ENCODE data around the gene ZBTB20.
A peak's percentile ranks its signal among the peaks of the same experiment; 100 is the strongest.

The ZBTB20 gene

DNA sequence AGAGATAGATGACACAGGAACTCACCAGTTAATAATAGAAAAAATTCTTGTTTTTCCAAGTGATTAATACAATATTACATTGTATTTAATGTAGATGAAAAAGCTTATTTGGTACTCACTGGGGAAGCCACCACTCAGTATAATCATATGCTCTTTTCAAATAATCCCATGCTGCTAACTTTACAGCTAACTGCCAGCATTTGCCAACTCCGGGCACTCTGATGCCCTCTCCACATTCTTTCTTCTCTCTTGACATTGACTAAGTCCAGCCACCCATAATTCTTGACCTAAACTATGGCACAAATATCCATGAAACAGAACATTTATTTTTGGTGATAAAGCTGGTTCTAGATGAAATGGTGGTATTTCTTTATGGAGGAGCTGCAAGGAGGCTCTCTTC lies 384.9 kb downstream of the ZBTB20 start:
- DNase-seq (ENCODE audit: low read depth) = no peak

- DNase-seq (ENCODE audit: low read depth) = no peak
Measured at GRCh38 chr3:114760679-114761078, 386.4 kb downstream of the ZBTB20 start.

GRCh38 chr3:114758831-114759699 lies 388.0 kb downstream of the ZBTB20 start:
- DNase-seq (ENCODE audit: low read depth) = peak; percentile 90

GRCh38 chr3:114756506-114757279 lies 390.4 kb downstream of the ZBTB20 start:
- DNase-seq (ENCODE audit: low read depth) = peak; percentile 62

DNA sequence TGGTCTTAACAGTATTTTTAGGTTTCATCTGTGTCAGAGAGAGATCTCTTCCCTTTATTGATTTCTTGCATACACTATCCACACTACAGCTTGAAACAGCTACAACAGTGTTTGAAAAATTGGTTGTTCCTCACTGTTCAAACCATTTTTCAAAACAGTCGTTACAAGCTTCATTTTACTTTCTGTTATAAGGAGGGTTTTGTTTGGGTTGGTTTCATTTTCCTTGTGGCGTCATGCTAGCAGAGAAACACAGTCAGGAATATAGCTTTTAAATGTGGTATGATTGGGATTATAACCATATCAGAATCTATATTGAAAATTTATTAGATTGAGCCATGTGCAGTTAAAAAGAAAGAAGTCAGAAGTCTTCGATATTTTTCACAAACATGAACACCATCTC lies 400.6 kb downstream of the ZBTB20 start:
- DNase-seq (ENCODE audit: low read depth) = no peak

- DNase-seq (ENCODE audit: low read depth) = peak; percentile 76
Measured at GRCh38 chr3:114745322-114746240, 401.5 kb downstream of the ZBTB20 start.

GRCh38 chr3:114743746-114744485 lies 403.2 kb downstream of the ZBTB20 start:
- no peak for DNase-seq (ENCODE audit: low read depth)

GRCh38 chr3:114741066-114741465 lies 406.0 kb downstream of the ZBTB20 start:
- DNase-seq (ENCODE audit: low read depth) = peak; percentile 15

GRCh38 chr3:114739627-114740026 lies 407.5 kb downstream of the ZBTB20 start:
- DNase-seq (ENCODE audit: low read depth) = no peak

DNA sequence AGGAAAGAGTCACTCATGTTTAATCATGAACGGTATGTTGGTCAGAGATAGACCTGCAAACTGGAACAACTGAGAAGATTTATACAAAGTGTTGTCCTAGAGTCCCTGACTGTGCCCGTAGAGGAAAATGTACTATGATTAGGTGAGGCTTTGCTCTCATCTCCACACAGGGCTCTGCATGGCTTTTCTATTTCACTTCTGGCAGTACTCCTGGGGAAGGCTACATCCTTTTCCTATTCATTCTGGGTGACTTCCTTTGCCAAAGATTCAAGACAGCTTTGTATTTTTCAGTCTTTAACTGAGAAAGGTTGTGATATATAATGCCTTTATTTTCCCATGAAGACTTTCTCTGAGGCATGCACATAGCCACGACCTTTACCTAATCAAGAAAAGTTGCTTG lies 414.7 kb downstream of the ZBTB20 start:
- no peak for DNase-seq (ENCODE audit: low read depth)

DNA sequence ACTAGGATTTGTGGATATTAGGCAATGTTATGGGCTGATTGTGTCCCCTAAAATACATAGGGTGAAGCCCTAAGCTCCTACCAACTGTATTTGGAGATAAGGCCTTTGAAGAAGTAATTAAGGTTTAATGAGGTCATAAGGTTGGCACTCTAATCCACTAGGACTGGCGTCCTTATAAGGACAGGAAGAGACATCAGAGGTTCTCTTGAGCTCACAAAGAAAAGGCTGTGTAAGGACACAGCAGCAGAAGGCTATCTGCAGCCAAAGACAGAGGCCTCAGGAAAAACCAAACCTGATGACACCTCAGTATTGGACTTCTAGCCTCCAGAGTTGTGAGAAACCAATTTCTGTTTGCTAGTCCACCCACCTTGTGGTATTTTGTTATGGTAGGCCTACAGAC lies 416.7 kb downstream of the ZBTB20 start:
- no peak for DNase-seq (ENCODE audit: low read depth)

DNA sequence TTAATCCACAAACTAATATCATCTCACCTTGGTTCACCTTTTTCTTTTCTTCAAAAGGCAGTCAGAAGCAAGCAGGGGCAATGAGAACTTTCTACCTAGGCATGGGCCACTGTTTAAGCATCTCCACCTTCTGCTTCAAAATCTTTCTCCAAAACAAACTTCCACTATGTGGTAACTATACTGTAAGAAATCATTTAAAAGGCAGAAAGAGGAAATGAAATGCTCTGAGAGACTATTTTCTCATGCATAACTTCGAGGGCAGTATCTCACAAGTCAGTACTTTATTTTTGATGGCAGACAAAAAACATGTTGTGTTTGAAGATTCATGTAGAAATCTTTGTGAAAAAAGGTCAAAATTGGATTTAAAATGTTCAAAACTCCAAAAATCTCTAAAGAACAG lies 419.7 kb downstream of the ZBTB20 start:
- DNase-seq (ENCODE audit: low read depth) = no peak

GRCh38 chr3:114725966-114726365 lies 421.1 kb downstream of the ZBTB20 start:
- DNase-seq (ENCODE audit: low read depth) = no peak

DNA sequence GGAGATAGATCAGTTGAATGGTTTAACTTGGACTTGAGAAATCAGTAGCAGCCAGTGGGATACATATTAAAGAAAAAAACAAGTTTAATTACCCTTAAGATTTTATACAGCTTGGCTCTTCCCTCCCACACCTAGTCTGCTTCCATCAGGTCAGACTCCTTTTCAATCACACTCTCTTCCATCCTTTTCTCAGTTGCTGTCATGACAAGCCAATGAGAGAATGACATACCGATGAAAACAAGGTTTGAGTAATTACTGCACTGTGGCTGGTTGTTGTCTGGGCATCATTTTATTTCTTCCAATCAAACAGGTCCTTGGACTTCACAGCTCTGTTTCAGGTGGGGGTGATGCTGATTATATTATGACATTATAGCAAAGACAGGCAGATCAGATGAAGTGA lies 424.6 kb downstream of the ZBTB20 start:
- DNase-seq (ENCODE audit: low read depth) = no peak

GRCh38 chr3:114721864-114722263 lies 425.2 kb downstream of the ZBTB20 start:
- no peak for DNase-seq (ENCODE audit: low read depth)

DNA sequence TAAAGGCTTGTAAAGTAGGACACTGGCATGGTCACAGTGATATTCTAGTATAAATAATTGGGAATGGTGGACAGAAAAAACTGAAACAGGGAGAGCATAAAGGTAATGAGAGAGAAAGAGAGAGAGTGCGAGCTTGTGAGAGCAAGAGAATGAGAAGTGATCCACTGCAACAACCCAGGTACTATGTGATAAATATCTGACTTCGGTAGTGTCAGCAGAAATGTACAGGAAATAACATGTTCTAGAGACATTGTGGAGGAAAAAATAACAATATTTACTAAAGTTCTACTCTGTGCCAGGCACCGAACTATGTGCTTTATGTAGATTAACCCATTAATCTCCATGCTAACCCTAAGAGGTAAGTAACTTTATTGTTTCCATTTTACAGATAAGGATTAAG lies 425.9 kb downstream of the ZBTB20 start:
- no peak for DNase-seq (ENCODE audit: low read depth)

- no peak for DNase-seq (ENCODE audit: low read depth)
Measured at GRCh38 chr3:114718898-114719210, 428.2 kb downstream of the ZBTB20 start.

DNA sequence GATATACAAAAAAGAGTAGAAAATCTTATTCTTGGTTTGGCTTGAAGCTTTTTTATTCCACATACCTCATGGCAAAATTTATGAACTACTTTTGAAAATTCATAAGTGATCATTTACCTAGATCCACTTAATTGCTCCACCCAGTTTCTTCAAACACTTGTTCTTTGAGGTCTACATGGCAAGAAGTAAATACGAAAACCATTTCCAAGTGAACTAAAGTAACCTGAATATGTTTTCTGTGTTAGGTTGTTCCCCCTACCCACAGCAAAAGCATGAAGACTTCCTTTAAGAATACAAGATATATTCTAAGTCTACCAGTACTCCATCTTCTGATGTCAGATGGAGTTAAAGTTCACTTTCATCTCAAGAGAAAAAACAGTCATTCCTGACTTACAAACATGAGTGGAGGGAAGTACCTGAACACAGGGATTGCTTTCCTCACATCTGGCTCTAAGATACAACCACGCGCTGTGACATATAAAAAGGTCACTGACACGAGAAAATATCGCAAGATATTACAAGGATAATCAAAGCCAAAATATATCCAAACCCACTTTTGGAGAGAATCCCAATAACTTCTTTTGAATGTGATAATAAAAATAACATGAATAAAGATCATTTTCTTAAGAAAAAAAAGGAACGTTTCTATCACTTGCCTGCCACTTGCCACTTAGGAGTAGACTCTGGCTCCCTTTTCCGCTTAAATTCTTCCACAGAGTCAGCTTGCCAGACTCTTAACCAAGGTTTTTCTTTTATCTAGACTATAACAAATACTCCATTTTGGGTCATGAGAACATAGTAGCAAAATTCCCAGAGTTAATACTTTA lies 428.8 kb downstream of the ZBTB20 start:
- no peak for DNase-seq (ENCODE audit: low read depth)

GRCh38 chr3:114716916-114717315 lies 430.2 kb downstream of the ZBTB20 start:
- DNase-seq (ENCODE audit: low read depth) = no peak

GRCh38 chr3:114716126-114716525 lies 431.0 kb downstream of the ZBTB20 start:
- no peak for DNase-seq (ENCODE audit: low read depth)

GRCh38 chr3:114714957-114715460 lies 432.1 kb downstream of the ZBTB20 start:
- no peak for DNase-seq (ENCODE audit: low read depth)

Data from fibroblast of gingiva (primary cell).